ENCODE data around the gene UMODL1.
A peak's percentile ranks its signal among the peaks of the same experiment; 100 is the strongest.

Gene UMODL1

DNA sequence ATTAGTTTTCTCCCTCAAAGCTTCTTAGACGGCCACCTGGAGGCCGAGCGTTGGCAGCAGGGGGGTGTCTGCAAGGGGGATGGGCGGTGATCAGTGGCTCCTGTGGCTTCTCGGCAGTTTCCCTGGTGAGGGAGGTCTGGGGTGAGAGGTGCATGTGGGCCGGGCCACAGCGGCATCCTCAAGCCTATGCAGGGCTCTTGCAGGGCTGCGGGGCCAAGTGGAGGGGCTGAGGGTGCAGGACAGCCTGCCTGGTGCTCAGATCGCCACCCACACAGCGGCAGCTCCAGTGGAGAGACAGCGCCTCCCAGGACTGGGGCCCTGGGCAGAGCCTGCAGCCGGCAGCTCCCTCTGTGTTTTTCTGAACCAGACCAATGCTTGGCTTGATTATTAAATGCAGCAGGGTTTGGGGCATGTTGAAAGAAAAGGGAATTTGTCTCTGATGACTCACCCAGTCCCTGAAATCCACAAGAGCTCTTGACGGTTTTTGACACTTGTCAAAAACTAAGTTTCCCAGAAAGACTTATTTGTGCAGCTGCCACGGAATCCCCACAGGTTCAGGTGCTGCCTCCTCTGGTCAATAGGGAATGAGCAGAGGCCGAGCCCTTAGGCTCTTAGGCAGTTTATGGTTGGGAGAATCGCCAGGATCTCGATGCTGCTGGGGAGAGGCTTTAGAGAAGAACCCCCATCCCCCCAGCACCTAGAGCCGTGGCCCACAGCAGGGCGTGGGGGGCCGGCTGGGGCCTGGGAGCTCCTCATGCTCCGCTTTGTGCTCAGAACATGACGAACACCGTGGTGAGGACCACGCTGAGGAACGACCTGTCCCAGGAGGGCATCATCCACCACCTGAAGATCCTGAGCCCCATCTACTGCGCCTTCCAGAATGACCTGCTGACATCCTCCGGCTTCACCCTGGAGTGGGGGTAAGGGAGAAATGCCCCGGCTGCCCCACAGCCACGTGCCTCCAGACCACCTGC lies 54.7 kb downstream of the UMODL1 start:
- Histone ChIP-seq H3K4me2 (ENCODE audit: low read length) (no peak overlapping the region), H3K14ac (ENCODE audit: low read length) (no peak overlapping the region), H2BK12ac (ENCODE audit: low read length) (no peak overlapping the region), H3K79me1 (ENCODE audit: low read length) (no peaks in the 10 kb centered on the region), H3K18ac (ENCODE audit: low read length) (no peak overlapping the region), H3K4me1 (ENCODE audit: control insufficient read depth in 1 of 2, insufficient read depth in 2 of 2, low read length in 2 of 2) (no peaks in the 10 kb centered on the region), H3K79me2 (ENCODE audit: control insufficient read depth, insufficient read depth, low read length, poor library complexity) (no peaks in the 10 kb centered on the region), H2AK5ac (ENCODE audit: low read length) (no peak overlapping the region), H3K9me3 (ENCODE audit: insufficient read depth, low read depth, low read length) (peaks cover 7% of the 10 kb centered on the region), H4K12ac (ENCODE audit: low read depth, low read length) (no peak overlapping the region), H3K4me3 (ENCODE audit: low read depth, low read length) (no peak overlapping the region), H2BK5ac (ENCODE audit: low read depth, low read length, poor library complexity) (no peak overlapping the region), H2BK120ac (ENCODE audit: insufficient read depth, low read length, poor library complexity) (no peak overlapping the region), H3K27ac (ENCODE audit: low read depth, low read length) (no peak overlapping the region), H4K91ac (ENCODE audit: low read depth, low read length) (no peak overlapping the region), H3K23ac (ENCODE audit: low read length) (no peak overlapping the region), H2AFZ (ENCODE audit: insufficient read depth, low read length, poor library complexity) (no peak overlapping the region), H3K4ac (ENCODE audit: low read depth, low read length) (no peak overlapping the region), H3K36me3 (ENCODE audit: control insufficient read depth in 1 of 2, insufficient read depth in 2 of 2, low read length in 2 of 2) (no peaks in the 10 kb centered on the region), H3K9ac (ENCODE audit: low read length) (no peak overlapping the region), H3K27me3 (ENCODE audit: insufficient read depth, low read length) (no peaks in the 10 kb centered on the region), H4K8ac (ENCODE audit: low read depth, low read length) (no peak overlapping the region)
- WGBS (ENCODE audit: extremely low coverage, insufficient coverage, insufficient read length) = no CpG with 5 or more reads among the region's 29 CpGs
- peak in 1 of 2 donors; percentile 33 for DNase-seq

DNA sequence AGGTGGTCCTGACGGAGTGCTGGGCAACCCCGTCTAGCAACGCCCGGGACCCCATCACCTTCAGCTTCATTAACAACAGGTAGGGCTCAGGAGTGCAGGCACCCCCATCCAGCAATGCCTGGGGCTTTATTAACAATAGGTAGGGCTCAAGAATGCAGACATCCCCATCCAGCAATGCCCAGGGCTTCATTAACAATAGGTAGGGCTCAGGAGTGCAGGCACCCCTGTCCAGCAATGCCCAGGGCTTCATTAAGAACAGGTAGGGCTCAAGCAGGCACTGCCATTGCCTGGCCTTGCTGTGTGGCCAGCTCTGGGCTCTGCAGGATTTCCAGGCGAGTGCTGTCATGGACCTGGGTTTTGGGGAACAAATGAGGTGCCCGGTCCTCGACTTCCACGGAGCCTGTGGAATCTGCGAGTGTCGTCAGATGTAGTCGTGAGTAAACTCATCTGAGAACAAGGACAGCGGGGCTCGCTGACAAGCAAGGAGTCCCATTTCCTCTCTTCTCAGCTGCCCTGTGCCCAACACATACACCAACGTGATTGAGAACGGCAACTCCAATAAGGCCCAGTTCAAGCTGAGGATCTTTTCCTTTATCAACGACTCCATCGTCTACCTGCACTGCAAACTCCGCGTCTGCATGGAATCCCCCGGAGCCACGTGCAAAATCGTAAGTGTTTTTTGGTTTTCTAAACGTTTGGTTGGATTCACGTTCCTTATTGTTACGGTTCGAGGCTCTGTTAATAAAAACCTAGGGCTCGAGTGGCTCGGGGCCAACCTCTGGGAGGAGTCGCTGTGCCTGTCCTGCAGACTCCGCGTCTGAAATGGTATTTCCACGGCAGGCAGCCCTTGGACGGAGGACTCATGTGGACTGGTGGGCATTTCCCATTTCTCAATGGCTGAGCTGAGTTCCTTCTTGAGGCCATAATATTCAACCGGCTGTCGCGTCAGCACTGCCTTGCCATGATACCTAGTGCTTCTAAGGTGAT lies 56.3 kb downstream of the UMODL1 start:
- no peak overlapping the region for H3K9ac ChIP-seq (ENCODE audit: low read length)

DNA sequence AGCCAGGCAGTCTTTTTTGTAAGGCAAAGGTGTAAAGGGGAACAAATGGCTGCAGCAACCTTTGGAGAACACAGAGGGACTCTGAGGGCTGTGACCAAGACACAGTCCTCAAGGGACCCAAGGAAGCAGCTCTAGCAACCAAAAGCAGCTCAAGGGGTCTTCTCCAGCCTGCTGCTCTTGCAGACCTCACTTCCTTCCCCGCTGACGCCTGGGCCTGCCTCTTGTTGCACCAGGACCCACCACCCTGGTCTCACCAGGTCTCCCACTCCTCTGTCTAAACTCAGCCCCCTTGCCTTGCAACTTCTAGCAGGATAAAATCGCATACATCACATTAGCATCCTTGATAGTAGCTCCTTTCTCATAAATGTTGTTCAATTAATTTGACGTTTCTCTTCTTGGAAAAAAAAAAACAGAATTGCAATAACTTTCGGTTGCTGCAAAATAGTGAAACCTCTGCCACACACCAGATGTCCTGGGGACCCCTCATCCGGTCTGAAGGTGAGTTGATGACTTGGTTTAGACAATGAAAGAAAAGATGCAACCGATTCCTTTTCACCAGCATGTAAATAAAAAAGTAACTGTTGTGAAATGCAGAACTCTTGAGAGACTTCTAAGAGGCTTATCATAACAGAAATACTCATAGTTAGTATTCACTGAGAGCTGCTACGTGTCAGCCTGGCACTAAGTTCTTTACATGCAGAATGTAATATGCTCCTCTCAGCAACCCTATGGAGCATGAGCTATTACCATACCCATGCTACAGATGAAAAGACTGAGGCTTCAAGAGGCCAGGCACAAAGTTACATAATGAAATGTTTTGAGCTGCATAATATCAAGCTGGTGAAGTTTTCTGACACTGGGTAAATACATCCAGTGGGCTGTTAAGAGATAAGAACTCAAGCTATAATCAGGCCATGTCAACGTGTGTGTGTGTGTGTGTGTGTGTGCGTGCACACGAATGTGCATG lies 58.5 kb downstream of the UMODL1 start:
- H2BK12ac ChIP-seq (ENCODE audit: low read length) = no peak overlapping the region
- no peaks in the 10 kb centered on the region for H3K79me1 ChIP-seq (ENCODE audit: low read length)
- H2BK5ac ChIP-seq (ENCODE audit: low read depth, low read length, poor library complexity) = no peak overlapping the region
- no peak overlapping the region for H3K23ac ChIP-seq (ENCODE audit: low read length)
- H2BK120ac ChIP-seq (ENCODE audit: insufficient read depth, low read length, poor library complexity) = no peak overlapping the region
- WGBS (ENCODE audit: extremely low coverage, insufficient coverage, insufficient read length) = no CpG with 5 or more reads among the region's 11 CpGs
- H4K12ac ChIP-seq (ENCODE audit: low read depth, low read length) = no peak overlapping the region
- no peak overlapping the region for H4K8ac ChIP-seq (ENCODE audit: low read depth, low read length)
- H3K4me3 ChIP-seq (ENCODE audit: low read depth, low read length) = no peak overlapping the region
- H3K79me2 ChIP-seq (ENCODE audit: control insufficient read depth, insufficient read depth, low read length, poor library complexity) = no peaks in the 10 kb centered on the region
- no peak overlapping the region for H2AK5ac ChIP-seq (ENCODE audit: low read length)
- H3K4ac ChIP-seq (ENCODE audit: low read depth, low read length) = no peak overlapping the region
- H3K27ac ChIP-seq (ENCODE audit: low read depth, low read length) = no peak overlapping the region
- no peaks in the 10 kb centered on the region for H3K36me3 ChIP-seq (ENCODE audit: control insufficient read depth in 1 of 2, insufficient read depth in 2 of 2, low read length in 2 of 2)
- no peak for DNase-seq
- H3K4me2 ChIP-seq (ENCODE audit: low read length) = no peak overlapping the region
- H3K9ac ChIP-seq (ENCODE audit: low read length) = no peak overlapping the region
- H3K14ac ChIP-seq (ENCODE audit: low read length) = no peak overlapping the region
- no peaks in the 10 kb centered on the region for H3K27me3 ChIP-seq (ENCODE audit: insufficient read depth, low read length)
- no peak overlapping the region for H2AFZ ChIP-seq (ENCODE audit: insufficient read depth, low read length, poor library complexity)
- peaks cover 5% of the 10 kb centered on the region for H3K9me3 ChIP-seq (ENCODE audit: insufficient read depth, low read depth, low read length)
- no peaks in the 10 kb centered on the region for H3K4me1 ChIP-seq (ENCODE audit: control insufficient read depth in 1 of 2, insufficient read depth in 2 of 2, low read length in 2 of 2)
- no peak overlapping the region for H3K18ac ChIP-seq (ENCODE audit: low read length)
- no peak overlapping the region for H4K91ac ChIP-seq (ENCODE audit: low read depth, low read length)

More for the DNA sequence above, 56.3 kb downstream of the UMODL1 start:
- H3K4me3 ChIP-seq (ENCODE audit: low read depth, low read length) = no peak overlapping the region
- H3K27ac ChIP-seq (ENCODE audit: low read depth, low read length) = no peak overlapping the region
- no peak overlapping the region for H3K23ac ChIP-seq (ENCODE audit: low read length)
- no peak overlapping the region for H2BK120ac ChIP-seq (ENCODE audit: insufficient read depth, low read length, poor library complexity)
- H2AK5ac ChIP-seq (ENCODE audit: low read length) = no peak overlapping the region
- no peak overlapping the region for H4K91ac ChIP-seq (ENCODE audit: low read depth, low read length)
- no peak overlapping the region for H4K8ac ChIP-seq (ENCODE audit: low read depth, low read length)
- no peak overlapping the region for H3K4me2 ChIP-seq (ENCODE audit: low read length)
- no peak overlapping the region for H2AFZ ChIP-seq (ENCODE audit: insufficient read depth, low read length, poor library complexity)
- no peaks in the 10 kb centered on the region for H3K27me3 ChIP-seq (ENCODE audit: insufficient read depth, low read length)
- no peak overlapping the region for H2BK5ac ChIP-seq (ENCODE audit: low read depth, low read length, poor library complexity)
- H2BK12ac ChIP-seq (ENCODE audit: low read length) = no peak overlapping the region
- peaks cover 6% of the 10 kb centered on the region for H3K9me3 ChIP-seq (ENCODE audit: insufficient read depth, low read depth, low read length)
- no peaks in the 10 kb centered on the region for H3K79me1 ChIP-seq (ENCODE audit: low read length)
- no peak overlapping the region for H3K18ac ChIP-seq (ENCODE audit: low read length)
- H3K36me3 ChIP-seq (ENCODE audit: control insufficient read depth in 1 of 2, insufficient read depth in 2 of 2, low read length in 2 of 2) = no peaks in the 10 kb centered on the region
- no peak overlapping the region for H3K14ac ChIP-seq (ENCODE audit: low read length)
- WGBS (ENCODE audit: extremely low coverage, insufficient coverage, insufficient read length) = no CpG with 5 or more reads among the region's 36 CpGs
- no peaks in the 10 kb centered on the region for H3K4me1 ChIP-seq (ENCODE audit: control insufficient read depth in 1 of 2, insufficient read depth in 2 of 2, low read length in 2 of 2)
- no peak overlapping the region for H3K4ac ChIP-seq (ENCODE audit: low read depth, low read length)
- no peaks in the 10 kb centered on the region for H3K79me2 ChIP-seq (ENCODE audit: control insufficient read depth, insufficient read depth, low read length, poor library complexity)
- no peak overlapping the region for H4K12ac ChIP-seq (ENCODE audit: low read depth, low read length)
- no peak for DNase-seq

Measured in trophoblast cell (in vitro differentiated cells and primary cell).